LNCaP clone FGC (cell line): ENCODE data around the gene CETN1.

Source experiments
- DNase-seq: peaks from one replicate; pipeline ENCODE4 v3.0.0-alpha.2; 2011; ENCODE audit warnings: low read depth
- H3K4me3 ChIP-seq: 2 replicates; pipeline ENCODE4 v1.5.1; 2011; ENCODE audit warnings: mild to moderate bottlenecking, low read depth, low read length, control low read depth
- CTCF ChIP-seq: IDR thresholded peaks from 2 replicates; pipeline ENCODE4 v1.5.1; 2012; ENCODE audit warnings: mild to moderate bottlenecking; ENCODE audit not compliant: control insufficient read depth, insufficient read depth; ENCODE audit errors: extremely low read depth

CETN1 gene

GRCh38 chr18:617970-618504 is 37.9 kb downstream of the CETN1 start:
- H3K4me3 ChIP-seq, result no peak overlapping the region
- no peak for TF ChIP-seq CTCF
- no peak for DNase-seq

DNA sequence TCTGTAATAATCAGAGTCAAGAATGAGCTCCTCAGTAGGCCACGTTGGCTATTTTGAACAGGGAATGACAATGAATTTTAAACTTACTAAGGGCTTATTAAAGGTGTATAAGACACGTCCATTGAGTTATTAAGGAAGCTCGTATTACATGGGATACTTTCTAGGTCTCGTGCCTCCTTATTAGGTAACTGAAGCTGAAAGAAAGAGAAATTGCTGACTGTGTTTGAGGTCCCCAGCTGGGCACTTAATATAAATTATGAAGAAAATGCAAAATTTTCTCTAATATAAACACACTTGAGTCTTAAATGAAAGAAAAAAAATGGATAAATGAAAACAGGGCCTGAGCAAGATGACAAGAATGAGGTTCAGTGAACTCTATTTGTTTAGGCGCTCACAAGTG is 38.4 kb downstream of the CETN1 start:
- no peak overlapping the region for H3K4me3 ChIP-seq
- no peak for TF ChIP-seq CTCF
- DNase-seq, result no peak

- no peak for TF ChIP-seq CTCF
- no peak overlapping the region for H3K4me3 ChIP-seq
- DNase-seq, result no peak
These were observed 41.3 kb downstream of the CETN1 start for GRCh38 chr18:621291-622043.

- no peak for DNase-seq
- no peak overlapping the region for H3K4me3 ChIP-seq
- no peak for TF ChIP-seq CTCF
These were observed 42.1 kb downstream of the CETN1 start for GRCh38 chr18:622289-622688.

DNA sequence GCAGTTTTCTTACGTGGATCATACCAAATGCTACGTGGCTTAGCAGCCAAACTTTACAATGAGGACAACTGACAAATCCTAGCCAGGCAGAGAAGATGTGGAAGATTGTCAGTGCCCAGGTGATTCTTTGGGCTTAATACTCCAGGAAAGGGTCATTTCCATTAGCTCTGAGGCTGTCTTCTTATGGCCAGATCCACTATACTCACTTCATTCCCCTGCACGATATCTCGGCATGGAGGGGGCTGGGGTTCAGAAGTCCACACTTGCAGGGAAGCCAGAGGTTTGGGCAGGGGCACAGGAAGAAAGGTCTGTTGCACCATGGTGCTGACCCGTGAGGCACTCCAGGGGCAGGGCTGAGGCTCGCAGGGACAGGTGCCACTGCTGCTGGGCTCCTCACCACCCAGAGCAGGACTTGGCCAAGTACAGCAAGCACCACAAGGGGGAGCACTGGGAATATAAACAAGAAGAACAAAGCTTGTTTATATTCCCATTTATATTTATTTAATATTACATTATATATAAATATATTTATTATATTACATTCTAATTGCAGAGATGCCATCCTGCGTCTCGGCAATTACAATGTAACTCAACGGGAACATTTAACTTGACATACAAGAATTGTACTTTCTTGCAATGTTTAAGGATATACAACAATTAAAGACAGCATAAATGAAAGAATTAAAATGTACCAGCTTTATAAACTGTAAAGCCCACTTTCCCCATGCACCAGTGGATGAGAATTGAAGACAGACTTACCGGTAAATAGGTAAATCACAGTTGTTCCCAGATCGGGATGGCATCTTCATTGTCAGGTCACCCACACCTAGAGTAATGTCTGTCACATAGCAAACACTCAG is 43.8 kb downstream of the CETN1 start:
- DNase-seq, result peak; percentile 55
- peak; percentile 77 for TF ChIP-seq CTCF
- no peak overlapping the region for H3K4me3 ChIP-seq

GRCh38 chr18:627231-627630 is 47.1 kb downstream of the CETN1 start:
- no peak overlapping the region for H3K4me3 ChIP-seq
- no peak for DNase-seq
- TF ChIP-seq CTCF, result no peak
